PC-3 (cell line): Measurements from ENCODE around the gene VPS26B.

Experiments used
- EZH2 ChIP-seq: fragments of 300-600 bp; sonication (generic); IDR thresholded peaks from one replicate; pipeline ENCODE4 v1.6.1; 2017; ENCODE audit warnings: antibody characterized with exemption, mild to moderate bottlenecking, low read length; ENCODE audit not compliant: unreplicated experiment
- EZH2phosphoT487 ChIP-seq: fragments of 300-600 bp; sonication (generic); IDR thresholded peaks from 2 replicates; pipeline ENCODE4 v1.6.1; 2018; ENCODE audit warnings: mild to moderate bottlenecking, antibody characterized with exemption, low read length, borderline replicate concordance
- TF ChIP-seq, protein P1 (sequence below): fragments of 300-600 bp; sonication (generic); conservative IDR thresholded peaks from 2 replicates; pipeline ENCODE4 v1.5.1; 2017; ENCODE audit warnings: antibody characterized with exemption, low read depth, mild to moderate bottlenecking, low read length

DNA sequence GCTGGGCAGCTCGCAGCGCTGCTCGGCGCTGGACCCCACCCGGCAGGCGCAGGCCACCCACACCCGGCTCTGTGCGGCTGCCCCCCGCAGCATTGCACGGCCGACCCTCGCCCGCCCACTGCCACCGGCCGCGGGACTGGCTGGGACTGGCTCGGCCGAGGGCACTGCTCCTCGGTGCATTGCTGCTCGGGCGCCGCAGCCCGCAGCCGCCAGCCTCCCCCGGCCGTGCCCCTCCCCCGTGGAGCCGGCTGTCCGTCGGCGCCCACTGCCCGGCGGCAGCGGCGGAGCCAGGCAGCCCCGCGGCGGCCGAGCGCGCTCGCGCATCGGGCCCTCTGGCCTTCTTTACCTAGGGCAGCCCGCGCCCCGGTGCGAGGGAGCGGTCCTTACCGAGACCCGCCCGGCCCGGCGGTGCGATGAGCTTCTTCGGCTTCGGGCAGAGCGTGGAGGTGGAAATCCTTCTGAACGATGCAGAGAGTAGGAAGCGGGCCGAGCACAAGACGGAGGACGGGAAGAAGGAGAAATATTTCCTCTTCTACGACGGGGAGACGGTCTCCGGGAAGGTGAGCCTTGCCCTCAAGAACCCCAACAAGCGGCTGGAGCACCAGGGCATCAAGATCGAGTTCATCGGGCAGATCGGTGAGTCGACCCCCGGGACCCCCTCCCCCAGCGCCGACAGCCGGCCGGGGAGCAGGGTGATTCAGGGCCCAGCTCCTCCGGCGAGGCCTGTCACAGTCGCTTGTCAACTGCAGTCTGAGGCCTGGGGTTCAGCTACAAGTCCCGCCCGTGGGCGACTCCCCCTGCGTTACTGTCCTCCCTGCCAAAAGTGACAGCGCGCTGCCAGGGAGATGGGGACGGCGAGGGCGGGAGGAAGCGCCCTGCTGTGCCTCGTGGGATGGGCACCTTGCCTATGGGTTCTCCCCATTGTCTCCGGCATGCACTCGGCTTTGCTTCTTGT lies 516 bp downstream of the VPS26B start:
- TF ChIP-seq, protein P1, sequence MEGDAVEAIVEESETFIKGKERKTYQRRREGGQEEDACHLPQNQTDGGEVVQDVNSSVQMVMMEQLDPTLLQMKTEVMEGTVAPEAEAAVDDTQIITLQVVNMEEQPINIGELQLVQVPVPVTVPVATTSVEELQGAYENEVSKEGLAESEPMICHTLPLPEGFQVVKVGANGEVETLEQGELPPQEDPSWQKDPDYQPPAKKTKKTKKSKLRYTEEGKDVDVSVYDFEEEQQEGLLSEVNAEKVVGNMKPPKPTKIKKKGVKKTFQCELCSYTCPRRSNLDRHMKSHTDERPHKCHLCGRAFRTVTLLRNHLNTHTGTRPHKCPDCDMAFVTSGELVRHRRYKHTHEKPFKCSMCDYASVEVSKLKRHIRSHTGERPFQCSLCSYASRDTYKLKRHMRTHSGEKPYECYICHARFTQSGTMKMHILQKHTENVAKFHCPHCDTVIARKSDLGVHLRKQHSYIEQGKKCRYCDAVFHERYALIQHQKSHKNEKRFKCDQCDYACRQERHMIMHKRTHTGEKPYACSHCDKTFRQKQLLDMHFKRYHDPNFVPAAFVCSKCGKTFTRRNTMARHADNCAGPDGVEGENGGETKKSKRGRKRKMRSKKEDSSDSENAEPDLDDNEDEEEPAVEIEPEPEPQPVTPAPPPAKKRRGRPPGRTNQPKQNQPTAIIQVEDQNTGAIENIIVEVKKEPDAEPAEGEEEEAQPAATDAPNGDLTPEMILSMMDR: no peak
- TF ChIP-seq EZH2 (no peak), EZH2phosphoT487 (no peak)
